Upper lobe of left lung (tissue), 6 donors: ENCODE measurements around the gene LCE3E. TPM values are rescaled to one million over a fixed set of nuclear protein-coding genes. Genes with fewer than 3 reads are reported as not detected.
A peak's percentile ranks its signal among the peaks of the same experiment; 100 is the strongest.

Source experiments
- ATAC-seq, 2 donors: fragments of 200-7000 bp; cut with Tn5 transposase; one replicate each; pipeline ENCODE4 v1.9.1; 2022; ENCODE audit warnings: mild to moderate bottlenecking in 2 of 2, moderate library complexity in 2 of 2; ENCODE audit not compliant: low FRiP score in 2 of 2
- DNase-seq, 2 donors: peaks; one replicate each; pipeline ENCODE4 v3.0.0-alpha.2; 2019 to 2020
- H3K27ac ChIP-seq, 4 donors: fragments of 200-600 bp; sonication (generic); one replicate each; pipeline ENCODE4 v1.5.1; 2016 to 2019
- H3K27me3 ChIP-seq, 4 donors: fragments of 200-600 bp; sonication (generic); one replicate each; pipeline ENCODE4 v1.5.1; 2017 to 2019
- H3K36me3 ChIP-seq, 4 donors: fragments of 200-600 bp; sonication (generic); one replicate each; pipeline ENCODE4 v1.5.1; 2016 to 2019
- H3K4me1 ChIP-seq, 4 donors: fragments of 200-600 bp; sonication (generic); one replicate each; pipeline ENCODE4 v1.5.1; 2018 to 2019
- H3K4me3 ChIP-seq, 4 donors: fragments of 200-600 bp; sonication (generic); one replicate each; pipeline ENCODE4 v1.5.1; 2017 to 2019; ENCODE audit warnings: mild to moderate bottlenecking in 2 of 4, moderate library complexity in 1 of 4
- H3K9me3 ChIP-seq, 4 donors: fragments of 200-600 bp; sonication (generic); one replicate each; pipeline ENCODE4 v1.5.1; 2018 to 2019
- EP300 ChIP-seq, 4 donors: sonication (generic); formaldehyde crosslinking; IDR thresholded peaks; one replicate each; pipeline ENCODE4 v1.5.1; 2017; ENCODE audit warnings: antibody characterized with exemption in 4 of 4, control low read depth in 2 of 4
- POLR2A ChIP-seq, 4 donors: fragments of 450-650 bp; IDR thresholded peaks; one replicate each; pipeline ENCODE4 v1.5.1; 2016 to 2017; ENCODE audit warnings: antibody characterized with exemption in 4 of 4, mild to moderate bottlenecking in 2 of 4
- POLR2AphosphoS5 ChIP-seq, 2 donors: sonication (generic); formaldehyde crosslinking; IDR thresholded peaks; one replicate each; pipeline ENCODE4 v1.5.1; 2017; ENCODE audit warnings: antibody characterized with exemption in 2 of 2
- WGBS, 2 donors: methylation state at CpG; one replicate each; pipeline ENCODE4 v1.1.5; 2017 to 2018; 5-methylcytosine and 5-hydroxymethylcytosine counted together
- total RNA-seq, 6 donors: library from RNA; depleted of rRNA in 4 of 6; stranded (reverse); fragments of >200 nt in 4 of 6; gene quantifications; one replicate each; pipeline versions ENCODE4 v1.1.0 to v1.2.1, GENCODE V29; 2016 to 2021
- TF ChIP-seq, protein P1 (sequence below), 6 experiments: fragments of 450-650 bp in 4 of 6; fragments of 200-600 bp in 2 of 6; sonication (generic) in 2 of 6; IDR thresholded peaks; one replicate each; pipeline ENCODE4 v1.5.1; 2016 to 2019; ENCODE audit warnings: antibody characterized with exemption in 6 of 6
- donor health status: DM: no; HTN: no; CAD: no; lungs with moderate emphysema.
- donor health status: DM: no; HTN: yes; CAD: no; lungs with severe emphysema.

The LCE3E gene, protein sequence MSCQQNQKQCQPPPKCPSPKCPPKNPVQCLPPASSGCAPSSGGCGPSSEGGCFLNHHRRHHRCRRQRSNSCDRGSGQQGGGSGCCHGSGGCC
- total RNA-seq, result not detected

DNA sequence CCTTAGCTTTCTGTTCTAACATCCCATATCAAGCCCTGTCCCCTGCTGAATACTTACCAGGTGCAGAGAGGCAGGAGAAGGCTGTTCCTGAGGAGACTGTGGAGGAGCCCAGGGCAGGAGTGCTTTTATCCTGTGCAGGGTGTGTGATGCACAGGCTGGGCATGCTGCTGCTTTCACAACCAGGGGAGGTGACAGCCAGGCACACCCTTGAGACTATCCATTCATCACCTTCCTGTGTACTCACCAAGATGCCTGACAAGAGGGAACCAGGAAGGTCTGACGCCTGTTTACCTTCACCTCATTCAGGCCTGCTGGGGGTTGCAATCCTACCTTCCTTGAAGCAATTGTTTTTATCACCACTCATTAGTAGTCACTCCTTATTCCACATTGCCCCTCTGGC is at the start of gene LCE3E:
Gene LCE3E, minus strand, starts transcription at position 100 of the 400 bp plus-strand sequence. CDS start 572 bp downstream, outside the sequence.
- DNase-seq, result no peak
- H3K4me1 ChIP-seq, result no peaks in the 10 kb centered on the region
- H3K36me3 ChIP-seq, result no peaks in the 10 kb centered on the region
- peak; percentile 14 to 49 for ATAC-seq
- peaks cover 0 to 8% (median 5%) of the 10 kb centered on the region in 4 donors for H3K9me3 ChIP-seq
- no peak within 1 kb of the TSS for H3K27ac ChIP-seq
- no peak within 1 kb of the TSS for H3K4me3 ChIP-seq
- TF ChIP-seq POLR2AphosphoS5 (IDR thresholded peaks at IDR 0.05) (no peak), POLR2A (IDR thresholded peaks at IDR 0.05) (no peak), EP300 (IDR thresholded peaks at IDR 0.05) (no peak)
- TF ChIP-seq, protein P1, sequence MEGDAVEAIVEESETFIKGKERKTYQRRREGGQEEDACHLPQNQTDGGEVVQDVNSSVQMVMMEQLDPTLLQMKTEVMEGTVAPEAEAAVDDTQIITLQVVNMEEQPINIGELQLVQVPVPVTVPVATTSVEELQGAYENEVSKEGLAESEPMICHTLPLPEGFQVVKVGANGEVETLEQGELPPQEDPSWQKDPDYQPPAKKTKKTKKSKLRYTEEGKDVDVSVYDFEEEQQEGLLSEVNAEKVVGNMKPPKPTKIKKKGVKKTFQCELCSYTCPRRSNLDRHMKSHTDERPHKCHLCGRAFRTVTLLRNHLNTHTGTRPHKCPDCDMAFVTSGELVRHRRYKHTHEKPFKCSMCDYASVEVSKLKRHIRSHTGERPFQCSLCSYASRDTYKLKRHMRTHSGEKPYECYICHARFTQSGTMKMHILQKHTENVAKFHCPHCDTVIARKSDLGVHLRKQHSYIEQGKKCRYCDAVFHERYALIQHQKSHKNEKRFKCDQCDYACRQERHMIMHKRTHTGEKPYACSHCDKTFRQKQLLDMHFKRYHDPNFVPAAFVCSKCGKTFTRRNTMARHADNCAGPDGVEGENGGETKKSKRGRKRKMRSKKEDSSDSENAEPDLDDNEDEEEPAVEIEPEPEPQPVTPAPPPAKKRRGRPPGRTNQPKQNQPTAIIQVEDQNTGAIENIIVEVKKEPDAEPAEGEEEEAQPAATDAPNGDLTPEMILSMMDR (IDR thresholded peaks at IDR 0.05), result no peak
- no peaks in the 10 kb centered on the region for H3K27me3 ChIP-seq
- 53 to 71% methylated on average over 1 of the region's 1 CpG for WGBS, 2 donors

DNA sequence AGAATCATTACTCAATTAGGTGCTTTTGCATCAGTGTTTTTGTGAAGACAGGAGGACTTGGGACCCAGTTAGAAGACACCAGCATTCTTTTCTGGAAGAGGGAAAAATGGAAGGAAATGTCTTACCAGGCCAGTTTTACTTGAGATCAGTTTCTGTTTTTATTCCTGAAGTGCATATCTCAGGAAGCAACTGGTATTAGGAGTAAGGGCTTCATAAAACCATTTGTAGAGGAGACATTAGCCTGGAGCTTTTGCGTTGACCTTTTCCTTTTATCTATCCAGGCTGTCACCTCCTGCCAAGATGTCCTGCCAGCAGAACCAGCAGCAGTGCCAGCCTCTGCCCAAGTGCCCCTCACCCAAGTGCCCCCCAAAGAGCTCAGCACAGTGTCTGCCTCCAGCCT is 46.9 kb upstream of the LCE3E start, which contains the start of gene LCE3B:
Gene LCE3B, plus strand, starts transcription at position 301 of the 400 bp plus-strand sequence. Its CDS starts 0 bp downstream, at position 301.
- Histone ChIP-seq H3K27me3 (no peaks in the 10 kb centered on the region), H3K4me3 (no peak within 1 kb of the TSS), H3K27ac (no peak within 1 kb of the TSS), H3K36me3 (no peaks in the 10 kb centered on the region), H3K9me3 (peaks cover 0 to 7% (median 1%) of the 10 kb centered on the region in 4 donors), H3K4me1 (no peaks in the 10 kb centered on the region)
- DNase-seq (no peak), ATAC-seq (no peak)
- WGBS, 2 donors, result 80% methylated on average over 1 of the region's 1 CpG; no CpG with 5 or more reads in 1 of the 2 donors
- TF ChIP-seq, protein P1 (IDR thresholded peaks at IDR 0.05), result no peak
- TF ChIP-seq EP300 (IDR thresholded peaks at IDR 0.05), result no peak
- no peak for TF ChIP-seq POLR2AphosphoS5 (IDR thresholded peaks at IDR 0.05)

DNA sequence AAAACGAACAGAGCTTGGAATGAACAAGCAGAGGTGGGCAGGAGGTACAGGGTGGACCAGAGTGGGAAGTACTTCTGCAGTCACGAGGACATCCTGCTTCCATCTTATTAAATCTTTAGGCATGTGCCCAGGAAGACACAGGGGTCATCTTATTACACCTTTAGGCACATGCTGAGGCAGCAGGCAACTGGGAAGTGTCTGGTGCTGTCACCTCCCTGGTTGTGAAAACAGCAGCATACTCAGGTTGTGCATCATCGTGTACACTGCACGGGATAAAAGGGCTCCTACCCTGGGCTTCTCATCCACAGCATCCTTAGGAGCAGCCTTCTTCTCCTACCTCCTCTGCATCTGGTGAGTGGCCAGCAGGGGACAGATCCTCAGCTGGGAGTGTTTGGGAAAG is 33.4 kb upstream of the LCE3E start, which contains the start of gene LCE3C:
Gene LCE3C, plus strand, starts transcription at position 301 of the 400 bp plus-strand sequence. CDS start 498 bp downstream, outside the sequence.
- ATAC-seq, result no peak
- no peak for DNase-seq
- H3K36me3 ChIP-seq, result no peaks in the 10 kb centered on the region
- H3K4me3 ChIP-seq, result no peak within 1 kb of the TSS
- 68% methylated on average over 2 of the region's 4 CpGs; no CpG with 5 or more reads in 1 of the 2 donors for WGBS, 2 donors
- no peaks in the 10 kb centered on the region for H3K27me3 ChIP-seq
- TF ChIP-seq EP300 (IDR thresholded peaks at IDR 0.05) (no peak), POLR2A (IDR thresholded peaks at IDR 0.05) (no peak), POLR2AphosphoS5 (IDR thresholded peaks at IDR 0.05) (no peak)
- TF ChIP-seq, protein P1 (IDR thresholded peaks at IDR 0.05), result no peak
- H3K9me3 ChIP-seq, result no peaks in the 10 kb centered on the region
- H3K4me1 ChIP-seq, result no peaks in the 10 kb centered on the region
- H3K27ac ChIP-seq, result no peak within 1 kb of the TSS

DNA sequence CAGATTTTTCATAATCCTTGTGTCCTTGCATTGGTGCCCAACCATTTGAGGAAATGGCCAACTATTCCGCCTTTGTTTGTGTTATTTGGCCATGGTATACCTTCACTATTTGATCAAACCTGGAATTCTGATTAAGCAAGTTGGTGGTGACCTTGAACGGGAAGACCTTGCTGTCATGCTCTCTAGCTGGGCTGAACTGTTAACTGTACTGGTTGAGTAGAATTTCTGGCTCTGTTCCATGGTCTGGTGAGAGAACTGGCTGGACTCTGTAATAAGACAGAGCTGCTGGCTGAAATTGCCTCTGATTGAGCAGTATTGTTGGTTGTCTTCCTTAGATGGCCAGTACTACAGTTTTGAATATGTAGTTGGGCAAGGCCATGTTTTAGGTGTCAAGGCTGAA is 30.4 kb upstream of the LCE3E start:
- DNase-seq, result no peak
- Histone ChIP-seq H3K27me3 (no peaks in the 10 kb centered on the region), H3K36me3 (no peaks in the 10 kb centered on the region), H3K4me1 (no peaks in the 10 kb centered on the region), H3K9me3 (no peaks in the 10 kb centered on the region), H3K4me3 (no peak overlapping the region), H3K27ac (no peak overlapping the region)
- no peak for TF ChIP-seq POLR2AphosphoS5 (IDR thresholded peaks at IDR 0.05)
- TF ChIP-seq EP300 (IDR thresholded peaks at IDR 0.05), result no peak
- no peak for TF ChIP-seq POLR2A (IDR thresholded peaks at IDR 0.05)
- TF ChIP-seq, protein P1 (IDR thresholded peaks at IDR 0.05), result no peak
- 93% methylated on average over 1 of the region's 2 CpGs; no CpG with 5 or more reads in 1 of the 2 donors for WGBS, 2 donors
- no peak for ATAC-seq

DNA sequence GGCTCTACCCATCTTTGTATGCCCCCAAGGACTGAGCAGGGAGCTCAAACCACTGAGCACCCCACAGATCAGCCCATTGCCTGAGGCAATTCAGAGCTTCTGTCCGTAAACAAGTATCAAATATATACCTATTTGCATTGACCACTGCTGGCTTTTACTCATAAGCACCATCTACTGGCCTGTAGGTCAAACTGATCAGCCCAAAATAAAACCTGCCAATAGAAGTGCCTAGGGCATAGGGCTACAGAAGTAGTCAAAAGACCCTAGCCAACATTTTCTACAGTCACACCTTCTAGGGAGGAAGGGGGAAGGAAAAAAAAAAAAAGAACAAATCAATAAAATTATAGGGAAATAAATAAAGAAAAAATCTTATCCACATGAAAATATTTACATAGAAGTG is 19.0 kb upstream of the LCE3E start:
- no peak overlapping the region for H3K27ac ChIP-seq
- H3K36me3 ChIP-seq, result no peaks in the 10 kb centered on the region
- ATAC-seq (no peak), DNase-seq (no peak)
- 20% methylated on average over 1 of the region's 1 CpG; no CpG with 5 or more reads in 1 of the 2 donors for WGBS, 2 donors
- H3K9me3 ChIP-seq, result no peaks in the 10 kb centered on the region
- H3K4me3 ChIP-seq, result no peak overlapping the region
- H3K27me3 ChIP-seq, result no peaks in the 10 kb centered on the region
- no peak for TF ChIP-seq POLR2AphosphoS5 (IDR thresholded peaks at IDR 0.05)
- TF ChIP-seq, protein P1 (IDR thresholded peaks at IDR 0.05), result no peak
- TF ChIP-seq EP300 (IDR thresholded peaks at IDR 0.05), result no peak
- TF ChIP-seq POLR2A (IDR thresholded peaks at IDR 0.05), result no peak
- H3K4me1 ChIP-seq, result no peaks in the 10 kb centered on the region
